DLD1 (cell line): ENCODE results near the gene DBP.
"Not testable (repeated sequence)": the region's sequence is repeated elsewhere in the genome, so short reads cannot be mapped to it uniquely, and the experiment has no call there.

Experiments
- in situ Hi-C: cut with HindIII; loops from 2 replicates; pipeline ENCODE4 v1.10.0; 2017; ENCODE audit warnings: low sequenced_read_pairs

Gene DBP

DNA sequence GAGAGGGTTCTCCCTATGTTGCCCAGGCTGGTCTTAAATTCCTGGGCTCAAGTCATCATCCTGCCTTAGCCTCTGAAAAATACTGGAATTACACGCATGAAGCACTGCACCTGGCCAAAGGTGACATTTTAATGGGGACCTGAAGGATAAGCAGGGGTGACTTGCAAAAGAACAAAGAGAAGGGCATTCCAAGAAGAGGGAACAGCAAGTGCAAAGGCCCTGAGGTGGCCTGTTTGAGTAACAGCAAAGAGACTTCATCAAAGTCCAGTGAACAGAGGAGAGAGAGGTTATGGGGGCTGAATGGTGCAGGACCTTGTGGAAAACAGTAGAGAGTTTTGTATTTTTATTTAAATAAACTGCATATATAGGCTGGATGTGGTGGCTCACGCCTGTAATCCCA lies 4.7 kb upstream of the DBP start:
- in situ Hi-C loops: no loop called here

DNA sequence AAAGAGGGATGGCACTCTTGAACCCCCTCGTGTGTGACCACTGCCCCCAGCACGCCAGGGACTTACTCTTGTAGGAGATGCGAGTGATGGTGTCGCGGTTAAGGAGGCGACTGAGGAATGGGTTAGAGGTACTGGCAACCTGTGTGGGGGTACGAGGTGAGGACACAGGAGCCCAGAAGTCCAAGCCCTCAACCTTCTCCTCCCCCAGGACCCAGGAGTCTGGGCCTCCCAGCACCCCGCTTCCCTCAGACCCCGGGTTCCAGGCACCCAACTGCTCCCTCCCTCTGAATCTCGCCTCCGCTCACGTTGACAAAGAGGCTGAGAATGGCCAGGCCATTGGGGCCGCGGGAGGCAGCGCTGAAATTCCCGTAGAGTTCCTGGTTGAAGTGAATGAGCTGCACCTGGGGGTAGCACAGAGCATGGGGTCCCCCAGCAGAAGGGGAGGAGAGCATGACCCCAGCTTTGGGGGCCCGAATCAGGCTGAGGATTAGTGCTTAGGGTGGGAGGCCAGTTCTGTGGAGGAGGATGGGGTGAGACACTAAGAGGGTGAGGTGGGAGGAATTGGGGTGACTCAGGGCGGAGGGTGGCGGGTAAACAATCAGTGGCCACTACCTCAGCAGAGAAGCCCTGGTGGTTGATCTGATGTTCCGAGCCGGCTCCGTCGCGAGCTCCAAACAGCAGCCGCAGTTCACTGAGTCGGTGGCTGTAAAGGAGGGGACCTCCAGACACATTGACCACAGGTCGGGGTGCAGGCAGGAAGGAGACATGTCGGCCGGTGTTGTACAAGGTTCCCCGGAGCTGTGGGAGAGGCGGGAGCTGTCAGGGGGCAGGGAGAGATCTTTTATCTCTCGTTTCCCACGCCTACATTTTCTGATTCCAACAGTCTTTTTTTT lies 2.5 kb upstream of the DBP start:
- in situ Hi-C loops: no loop called here

DNA sequence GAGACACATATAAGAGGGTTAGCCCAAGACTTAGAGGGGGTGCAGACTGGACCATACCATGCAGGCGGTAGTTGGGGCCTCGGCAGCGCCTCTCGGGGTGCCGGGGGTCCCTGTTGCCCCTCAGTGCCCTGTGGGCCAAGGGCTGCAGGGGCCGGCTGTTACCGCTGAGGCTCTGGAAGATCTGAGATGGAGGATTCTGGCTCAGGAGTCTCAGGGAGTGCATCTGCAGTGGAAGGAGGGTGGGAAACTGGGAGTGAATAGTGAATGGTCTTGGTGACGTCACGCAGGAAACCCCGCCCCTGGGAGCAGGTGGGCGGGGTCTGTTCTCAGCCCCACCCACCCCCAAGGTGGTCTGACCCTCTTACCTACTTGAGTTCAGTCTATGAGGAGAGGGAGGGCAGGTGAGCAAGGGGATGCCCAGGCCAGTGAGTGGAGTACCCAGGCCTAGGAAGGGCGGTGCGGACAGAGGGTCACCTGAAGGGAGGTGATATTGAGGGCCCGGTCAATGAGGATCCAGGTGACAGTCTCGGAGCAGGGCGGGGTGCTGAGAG lies 1.7 kb upstream of the DBP start:
- in situ Hi-C loops: no loop called here

DNA sequence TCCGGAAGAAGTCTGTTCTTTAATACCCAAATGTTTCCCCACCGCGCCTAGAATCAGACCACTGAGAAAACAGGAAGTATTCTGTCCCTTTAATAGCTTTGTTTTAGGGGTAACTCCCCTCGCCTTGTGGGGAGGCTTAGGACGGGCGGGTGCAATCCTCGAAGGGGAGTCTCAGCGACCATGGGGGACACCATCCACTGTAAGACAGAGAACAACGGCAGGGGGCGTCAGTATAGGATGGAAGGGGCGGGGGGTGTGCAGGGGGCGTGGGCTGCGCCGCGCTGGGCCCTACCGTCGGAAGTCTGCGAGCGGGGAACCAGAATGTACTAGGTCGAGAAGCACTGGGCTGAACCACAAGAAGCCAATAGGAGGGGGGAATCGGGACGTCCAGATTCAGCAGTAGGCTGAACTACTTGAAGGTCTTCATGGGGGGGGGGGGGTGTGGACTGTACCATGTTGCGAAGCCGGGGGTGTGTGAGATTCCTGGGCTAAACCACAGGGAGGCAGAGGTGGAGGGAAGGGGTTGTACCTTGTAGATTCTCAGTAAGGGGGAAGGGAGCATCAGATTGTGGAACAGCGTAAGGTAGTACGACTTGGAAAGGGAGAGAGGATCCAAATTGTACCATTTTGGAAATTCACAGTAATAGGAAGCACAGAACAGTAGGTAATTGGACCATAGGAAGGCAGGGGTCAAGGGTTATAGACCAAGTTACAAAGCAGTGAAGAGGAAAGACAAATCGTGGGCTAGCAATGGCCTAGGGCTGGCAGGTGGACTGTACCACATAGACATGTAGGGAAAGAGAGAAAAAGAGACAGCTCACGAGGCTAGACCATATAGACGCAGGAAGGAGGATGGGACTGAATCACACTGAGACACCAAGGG lies 1.0 kb upstream of the DBP start:
- in situ Hi-C loops: no loop called here

DNA sequence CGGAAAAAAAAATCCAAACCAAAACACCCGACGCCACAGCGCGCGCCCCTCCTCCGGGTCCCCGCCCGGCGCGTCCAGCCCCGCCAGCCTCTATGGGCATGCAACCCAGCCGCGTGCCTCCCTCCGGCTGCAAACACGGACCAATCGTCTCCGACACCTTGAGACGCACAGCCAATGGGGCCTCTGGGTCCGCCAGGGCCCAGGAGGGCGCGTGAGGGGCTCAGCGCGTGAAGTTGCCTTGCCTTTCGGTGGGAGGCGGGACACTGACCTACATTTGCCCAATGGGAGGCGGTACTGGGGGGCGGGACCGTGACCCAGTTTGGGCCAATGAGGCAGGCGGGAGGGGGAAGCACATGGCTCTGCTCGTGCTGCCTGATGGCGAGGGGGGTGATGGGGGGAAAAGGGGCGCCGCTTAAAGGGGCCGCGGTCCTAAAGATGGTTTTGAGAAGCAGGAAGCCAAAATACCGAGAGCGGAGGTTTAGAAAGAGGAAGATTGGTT lies 319 bp upstream of the DBP start:
- in situ Hi-C loops: no loop called here

DNA sequence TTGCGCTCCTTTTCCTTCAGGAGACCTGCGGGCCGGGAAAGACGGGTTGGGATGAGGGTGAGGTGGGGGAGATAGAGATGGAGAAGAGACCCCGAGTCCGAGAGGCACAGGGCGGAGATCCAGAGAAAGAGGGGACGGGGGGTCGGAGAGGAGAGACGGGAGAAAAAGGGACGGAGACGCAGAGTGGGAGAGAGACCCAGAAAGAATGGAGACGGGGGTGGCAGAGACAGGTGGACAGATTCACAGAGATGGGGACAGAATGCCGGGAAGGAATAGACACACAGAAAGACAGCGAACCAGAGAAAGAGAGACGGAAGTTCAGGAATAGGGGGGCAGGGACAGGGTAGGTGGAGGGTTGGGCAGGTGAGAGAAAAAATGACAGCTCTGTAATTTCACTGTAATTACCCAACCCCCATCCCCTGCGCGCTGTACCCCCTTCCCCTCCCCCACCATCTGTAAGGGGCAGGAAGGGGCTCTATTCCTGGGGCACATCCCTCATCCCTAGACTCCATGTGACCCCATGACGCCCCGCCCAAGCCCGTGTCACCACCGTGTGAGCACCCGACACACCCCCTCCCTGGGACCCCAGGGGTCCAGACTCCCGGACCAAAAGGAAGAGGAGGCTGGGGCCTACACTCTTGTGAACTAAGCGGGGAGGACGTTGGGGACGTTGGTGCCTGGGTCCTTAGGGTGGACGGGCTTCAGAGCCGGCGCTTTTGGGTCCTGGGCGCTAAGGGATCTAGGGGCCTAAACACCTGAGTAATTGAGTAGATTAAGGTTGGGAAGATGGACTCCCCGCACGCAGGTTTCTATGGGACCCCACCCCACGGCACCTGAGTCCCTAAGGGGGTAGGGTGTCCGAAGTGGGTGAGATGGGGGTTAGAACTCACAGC lies 967 bp downstream of the DBP start:
- in situ Hi-C loops: no loop called here

DNA sequence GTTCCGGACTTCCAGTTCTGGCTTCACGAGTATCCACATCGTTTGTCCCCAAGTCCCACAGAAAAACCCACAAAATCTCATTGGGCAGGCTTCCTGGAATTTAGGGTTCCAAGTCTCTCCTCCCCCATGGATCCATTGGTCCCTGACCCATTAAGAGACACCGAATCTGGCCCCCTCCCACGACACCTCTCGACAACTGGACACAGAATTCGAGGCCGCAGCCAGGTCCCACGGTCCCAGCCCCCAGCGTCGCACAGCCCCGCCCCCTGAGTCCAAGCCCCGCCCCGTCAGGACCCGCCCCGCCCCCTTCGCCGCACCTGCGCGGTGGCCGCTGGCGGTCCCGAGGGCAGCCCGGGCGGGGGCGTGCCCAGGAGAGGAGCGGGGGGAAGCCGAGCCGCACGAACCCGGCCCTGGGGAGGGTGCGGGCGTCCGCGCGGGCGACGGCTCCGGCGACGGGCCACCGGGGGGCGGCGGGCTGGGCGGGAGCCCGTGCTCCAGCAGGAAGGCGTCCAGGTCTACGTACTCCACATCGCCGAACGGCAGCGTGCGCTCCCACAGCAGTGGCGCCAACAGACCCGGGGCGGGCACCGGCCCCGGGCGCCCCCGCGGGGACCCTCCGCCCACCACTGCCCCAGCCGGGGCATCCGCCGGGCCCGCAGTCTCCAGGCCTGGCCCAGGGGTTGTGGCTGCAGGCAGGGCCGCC lies 1.8 kb downstream of the DBP start:
- in situ Hi-C loops: no loop called here

DNA sequence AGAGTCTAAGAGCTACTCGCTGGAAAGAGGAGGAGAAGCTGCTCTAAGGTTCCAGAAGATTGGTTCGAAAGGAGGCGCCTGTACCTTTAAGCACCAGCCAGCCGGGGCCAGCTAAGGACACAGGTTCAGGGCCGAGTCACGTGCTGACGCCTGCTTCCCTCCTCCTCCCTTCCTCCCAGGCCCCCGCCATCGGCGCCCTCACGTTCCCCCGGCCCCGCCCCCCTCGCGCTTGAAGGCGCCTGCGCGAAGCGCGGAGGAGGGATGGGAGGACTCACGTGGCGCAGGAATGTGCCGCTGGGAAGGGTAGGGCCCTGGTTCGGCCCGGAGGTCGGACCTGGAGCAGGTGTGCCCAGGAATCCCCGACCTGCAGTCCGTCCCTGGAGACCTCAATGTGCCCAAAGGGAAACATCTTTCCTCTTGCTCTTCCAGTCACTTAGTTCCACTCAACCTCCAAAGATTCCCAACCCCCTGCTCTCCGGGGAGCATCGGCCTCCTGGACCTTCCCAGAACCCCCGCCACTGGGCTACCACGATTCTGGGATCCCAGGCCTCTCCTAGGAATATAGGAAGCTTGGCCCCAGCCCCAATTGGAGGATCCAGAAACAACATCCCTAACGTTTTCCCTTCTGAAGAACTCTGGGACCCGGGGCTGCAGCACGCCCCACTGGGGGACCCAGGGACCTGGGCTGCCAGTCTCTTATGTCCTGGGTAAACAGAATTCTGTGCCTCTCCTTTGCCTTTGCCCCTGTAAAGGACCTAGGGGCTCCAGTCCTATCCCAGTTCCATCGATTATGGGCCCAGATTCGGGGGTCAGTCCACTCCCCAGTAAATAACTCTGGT lies 2.5 kb downstream of the DBP start:
- in situ Hi-C loops: no loop called here

DNA sequence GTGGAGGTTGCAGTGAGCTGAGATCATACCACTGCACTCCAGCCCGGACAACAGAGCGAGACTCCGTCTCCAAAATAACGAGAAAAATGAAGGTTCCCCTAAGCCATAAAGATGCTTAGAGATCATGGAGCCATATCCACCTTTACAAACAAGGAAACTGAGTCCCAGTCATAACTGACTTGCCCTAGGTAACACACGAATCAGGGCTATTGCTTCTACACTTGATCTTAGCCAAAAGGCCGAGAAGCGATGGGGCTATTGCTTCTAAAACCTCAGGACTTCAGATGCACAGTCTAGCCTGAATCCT lies 3.2 kb downstream of the DBP start:
- in situ Hi-C loops: no loop called here

DNA sequence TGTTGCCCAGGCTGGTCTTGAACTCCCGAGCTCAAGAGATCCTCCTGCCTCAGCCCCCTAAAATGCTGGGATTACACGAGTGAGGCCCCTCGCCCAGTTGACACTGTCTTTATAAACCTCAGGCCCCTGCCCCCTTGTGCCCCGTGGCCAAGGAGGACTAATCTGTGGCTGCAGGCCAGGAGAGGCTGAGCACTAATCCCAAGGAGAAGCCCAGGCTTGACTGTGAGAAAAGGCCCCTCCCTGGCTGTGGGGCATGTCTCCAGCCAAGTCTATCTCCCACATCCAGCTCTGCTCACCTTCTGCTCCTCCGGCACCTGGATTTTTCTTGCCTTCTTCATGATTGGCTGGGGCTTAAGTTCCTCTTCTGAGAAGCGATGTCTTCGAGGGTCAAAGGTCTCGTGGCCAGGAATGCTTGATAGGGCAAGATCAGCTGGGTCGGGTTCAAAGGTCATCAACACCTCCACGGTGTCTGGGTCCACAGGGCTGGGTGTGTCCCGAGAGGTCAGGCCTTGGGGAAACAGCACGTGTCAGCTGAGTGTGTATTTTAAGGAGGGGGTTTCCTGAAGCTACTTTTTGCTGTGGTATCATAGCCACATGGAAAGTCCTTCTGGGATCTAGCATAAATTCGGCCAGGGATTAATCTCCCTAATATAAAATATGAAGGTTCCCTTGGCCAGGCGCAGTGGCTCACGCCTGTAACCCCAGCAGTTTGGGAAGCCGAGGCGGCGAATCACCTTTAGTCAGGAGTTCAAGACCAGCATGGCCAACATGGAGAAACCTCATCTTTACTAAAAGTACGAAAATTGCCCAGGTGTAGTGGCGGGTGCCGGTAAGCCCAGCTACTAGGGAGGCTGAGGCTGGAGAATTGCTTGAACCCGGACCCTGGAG lies 3.8 kb downstream of the DBP start:
- in situ Hi-C loops: no loop called here

DNA sequence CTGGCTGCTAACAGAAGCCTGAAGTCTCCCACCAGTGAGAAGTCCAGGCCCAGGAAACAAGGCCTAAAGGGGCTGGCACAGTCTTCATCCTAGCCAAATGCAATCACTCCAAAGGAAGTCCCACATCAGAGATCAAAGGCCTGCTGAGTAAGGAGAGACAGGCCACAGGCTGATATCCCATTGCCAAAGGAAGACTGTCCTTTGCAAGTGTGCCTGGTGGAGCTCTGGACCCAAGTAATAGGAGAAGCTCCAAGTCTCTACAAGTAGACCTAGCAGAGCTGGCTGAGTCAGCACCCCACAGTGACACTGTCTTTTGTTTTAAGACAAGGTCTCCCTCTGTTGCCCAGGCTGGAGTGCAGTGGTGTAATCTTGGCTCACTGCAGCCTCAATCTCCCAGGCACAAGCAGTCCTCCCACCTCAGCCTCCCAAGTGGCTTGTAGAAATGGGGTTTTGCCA lies 4.5 kb downstream of the DBP start:
- in situ Hi-C loops: no loop called here

DNA sequence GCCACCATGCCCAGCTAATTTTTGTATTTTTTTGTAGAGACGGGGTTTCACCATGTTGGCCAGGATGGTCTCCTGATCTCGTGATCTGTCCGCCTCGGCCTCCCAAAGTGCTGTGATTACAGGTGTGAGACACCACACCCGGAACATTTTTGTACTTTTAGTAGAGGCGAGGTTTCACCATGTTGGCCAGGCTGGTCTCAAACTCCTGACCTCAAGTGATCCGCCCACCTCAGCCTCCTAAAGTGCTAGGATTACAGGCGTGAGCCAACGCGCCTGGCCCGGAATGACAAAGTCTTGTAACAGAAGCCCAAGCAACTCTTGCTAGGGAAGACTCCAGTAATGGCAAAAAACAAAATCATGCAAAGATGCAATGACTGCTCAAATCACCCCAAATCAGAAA lies 4.9 kb downstream of the DBP start:
- in situ Hi-C loops: not testable (repeated sequence)

DNA sequence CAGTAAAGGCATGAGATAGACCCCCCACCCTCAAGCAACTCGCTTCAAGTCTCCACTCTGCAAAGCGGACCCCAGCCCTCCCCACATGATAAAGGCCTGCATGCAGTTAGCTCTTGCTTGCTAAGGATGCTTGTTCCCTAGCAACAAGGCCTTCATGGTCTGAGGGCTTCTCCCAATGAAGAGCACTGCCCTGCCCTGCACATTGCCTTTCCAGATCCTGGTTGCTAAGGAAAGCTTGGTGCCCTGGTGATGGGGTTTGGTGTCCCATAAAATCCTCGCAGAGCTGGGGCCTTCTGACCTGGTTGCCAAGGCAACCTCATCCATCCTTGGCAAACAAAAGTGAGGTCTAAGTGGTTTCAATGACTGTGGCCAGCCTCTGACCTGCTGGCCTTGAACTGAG lies 6.0 kb downstream of the DBP start:
- in situ Hi-C loops: no loop called here

DNA sequence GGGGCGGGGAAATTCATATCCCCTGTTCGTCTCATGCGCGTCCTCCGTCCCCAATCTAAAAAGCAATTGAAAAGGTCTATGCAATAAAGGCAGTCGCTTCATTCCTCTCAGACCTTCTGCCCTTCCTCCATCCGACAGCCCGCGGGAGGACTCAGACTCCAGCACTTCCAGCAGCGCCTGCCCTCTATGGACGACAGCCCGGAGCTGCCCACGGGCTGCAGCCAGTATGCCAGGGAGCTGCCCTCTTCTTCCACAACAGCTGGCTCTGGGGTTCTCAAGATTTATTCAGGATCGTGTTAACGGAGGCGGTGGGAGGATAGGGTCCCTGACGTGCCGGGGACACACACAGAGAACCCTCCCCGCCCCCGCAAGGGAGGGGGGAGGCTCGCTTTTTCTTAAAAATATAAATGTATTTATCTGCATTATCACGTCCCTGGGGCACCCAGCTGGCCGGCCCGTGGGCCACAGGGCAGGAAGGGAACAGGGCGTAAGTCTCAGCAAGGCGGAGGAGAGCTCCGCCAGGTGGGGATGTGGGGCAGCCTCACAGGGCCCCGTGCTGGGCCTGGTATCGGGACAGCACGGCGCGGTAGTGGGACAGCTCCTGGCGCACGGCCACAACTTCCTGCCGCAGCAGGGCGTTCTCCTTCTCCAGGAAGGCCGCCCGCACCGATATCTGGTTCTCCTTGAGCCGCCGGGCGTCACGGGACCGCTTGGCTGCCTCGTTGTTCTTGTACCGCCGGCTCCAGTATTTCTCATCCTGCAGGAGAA lies 6.7 kb downstream of the DBP start:
- in situ Hi-C loops: no loop called here

DNA sequence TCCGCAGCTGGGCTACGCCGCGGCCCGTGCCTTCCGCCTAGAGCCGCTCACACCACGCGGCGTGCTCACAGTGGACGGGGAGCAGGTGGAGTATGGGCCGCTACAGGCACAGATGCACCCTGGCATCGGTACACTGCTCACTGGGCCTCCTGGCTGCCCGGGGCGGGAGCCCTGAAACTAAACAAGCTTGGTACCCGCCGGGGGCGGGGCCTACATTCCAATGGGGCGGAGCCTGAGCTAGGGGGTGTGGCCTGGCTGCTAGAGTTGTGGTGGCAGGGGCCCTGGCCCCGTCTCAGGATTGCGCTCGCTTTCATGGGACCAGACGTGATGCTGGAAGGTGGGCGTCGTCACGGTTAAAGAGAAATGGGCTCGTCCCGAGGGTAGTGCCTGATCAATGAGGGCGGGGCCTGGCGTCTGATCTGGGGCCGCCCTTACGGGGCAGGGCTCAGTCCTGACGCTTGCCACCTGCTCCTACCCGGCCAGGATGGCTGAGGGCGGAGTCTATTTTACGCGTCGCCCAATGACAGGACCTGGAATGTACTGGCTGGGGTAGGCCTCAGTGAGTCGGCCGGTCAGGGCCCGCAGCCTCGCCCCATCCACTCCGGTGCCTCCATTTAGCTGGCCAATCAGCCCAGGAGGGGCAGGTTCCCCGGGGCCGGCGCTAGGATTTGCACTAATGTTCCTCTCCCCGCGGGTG lies 7.4 kb downstream of the DBP start:
- in situ Hi-C loops: no loop called here

DNA sequence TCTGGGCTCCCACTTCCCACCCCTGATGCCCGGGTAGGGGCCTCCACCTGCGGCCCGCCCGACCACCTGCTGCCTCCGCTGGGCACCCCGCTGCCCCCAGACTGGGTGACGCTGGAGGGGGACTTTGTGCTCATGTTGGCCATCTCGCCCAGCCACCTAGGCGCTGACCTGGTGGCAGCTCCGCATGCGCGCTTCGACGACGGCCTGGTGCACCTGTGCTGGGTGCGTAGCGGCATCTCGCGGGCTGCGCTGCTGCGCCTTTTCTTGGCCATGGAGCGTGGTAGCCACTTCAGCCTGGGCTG lies 7.9 kb downstream of the DBP start:
- in situ Hi-C loops: no loop called here
